Mesendoderm (in vitro differentiated cells): ENCODE results near the gene SRGAP1.

ENCODE experiments used
- DNase-seq: peaks from one replicate; pipeline ENCODE4 v3.0.0; 2013
- H2AK5ac ChIP-seq: 2 replicates; pipeline ENCODE4 v1.6.1; 2013; ENCODE audit warnings: low read length, inconsistent platforms
- H2BK120ac ChIP-seq: 2 replicates; pipeline ENCODE4 v1.6.1; 2013; ENCODE audit warnings: low read depth, mild to moderate bottlenecking, low read length, moderate library complexity, mixed read lengths
- H2BK15ac ChIP-seq: replicated peaks from 2 replicates; pipeline ENCODE4 v1.6.1; 2013; ENCODE audit warnings: low read depth, mild to moderate bottlenecking, moderate library complexity
- H2BK5ac ChIP-seq: 2 replicates; pipeline ENCODE4 v1.6.1; 2013; ENCODE audit warnings: low read length, inconsistent platforms
- H3K18ac ChIP-seq: 2 replicates; pipeline ENCODE4 v1.6.1; 2013; ENCODE audit warnings: mild to moderate bottlenecking, low read length, mixed read lengths
- H3K23ac ChIP-seq: one replicate; pipeline ENCODE4 v1.6.1; 2013; ENCODE audit warnings: low read length
- H3K27ac ChIP-seq: 2 replicates; pipeline ENCODE4 v1.5.1; 2013; ENCODE audit warnings: low read depth, mild to moderate bottlenecking, inconsistent platforms, low read length, moderate library complexity
- H3K27me3 ChIP-seq: 2 replicates; pipeline ENCODE4 v1.6.1; 2013; ENCODE audit warnings: low read length, control low read depth, mild to moderate bottlenecking, inconsistent platforms; ENCODE audit not compliant: insufficient read depth, poor library complexity
- H3K36me3 ChIP-seq: 2 replicates; pipeline ENCODE4 v1.6.1; 2013; ENCODE audit warnings: low read length, inconsistent platforms; ENCODE audit not compliant: control insufficient read depth, insufficient read depth
- H3K4ac ChIP-seq: one replicate; pipeline ENCODE4 v1.6.1; 2013; ENCODE audit warnings: low read depth, mild to moderate bottlenecking, low read length, moderate library complexity
- H3K4me1 ChIP-seq: 2 replicates; pipeline ENCODE4 v1.6.1; 2013; ENCODE audit warnings: low read depth, low read length, inconsistent platforms; ENCODE audit not compliant: control insufficient read depth
- H3K4me2 ChIP-seq: 2 replicates; pipeline ENCODE4 v1.6.1; 2013; ENCODE audit warnings: low read length
- H3K4me3 ChIP-seq: 2 replicates; pipeline ENCODE4 v1.5.1; 2013; ENCODE audit warnings: mild to moderate bottlenecking, low read length
- H3K56ac ChIP-seq: one replicate; pipeline ENCODE4 v1.6.1; 2013; ENCODE audit warnings: low read length
- H3K79me1 ChIP-seq: 2 replicates; pipeline ENCODE4 v1.6.1; 2013; ENCODE audit warnings: low read length, inconsistent platforms
- H3K79me2 ChIP-seq: 2 replicates; pipeline ENCODE4 v1.6.1; 2013; ENCODE audit warnings: mild to moderate bottlenecking, low read length; ENCODE audit not compliant: control insufficient read depth, insufficient read depth
- H3K9ac ChIP-seq: 2 replicates; pipeline ENCODE4 v1.6.1; 2013; ENCODE audit warnings: low read length, inconsistent platforms
- H4K5ac ChIP-seq: one replicate; pipeline ENCODE4 v1.6.1; 2013; ENCODE audit warnings: low read length
- H4K8ac ChIP-seq: one replicate; pipeline ENCODE4 v1.6.1; 2013; ENCODE audit warnings: low read depth, mild to moderate bottlenecking, control low read depth, low read length, moderate library complexity
- WGBS: extraction: QIAGEN DNeasy Blood & Tissue Kit; methylation state at CpG from one replicate; pipeline ENCODE4 v1.1.7; 2013; ENCODE audit warnings: low lambda C conversion rate, missing lambda C conversion rate; ENCODE audit not compliant: insufficient coverage; ENCODE audit errors: extremely low coverage; 5-methylcytosine and 5-hydroxymethylcytosine counted together

The SRGAP1 gene

GRCh38 chr12:63937378-63938316, 93.1 kb downstream of the SRGAP1 start:
- Histone ChIP-seq H3K4me2 (no peak overlapping the region), H3K79me2 (no peaks in the 10 kb centered on the region), H2BK15ac (no peak overlapping the region), H3K23ac (no peak overlapping the region), H3K18ac (no peak overlapping the region), H4K8ac (no peak overlapping the region), H3K27ac (no peak overlapping the region), H3K27me3 (no peaks in the 10 kb centered on the region), H3K4me1 (no peaks in the 10 kb centered on the region), H2BK120ac (no peak overlapping the region), H2AK5ac (no peak overlapping the region), H4K5ac (no peak overlapping the region), H3K36me3 (no peaks in the 10 kb centered on the region), H3K79me1 (no peaks in the 10 kb centered on the region), H3K56ac (no peak overlapping the region), H3K9ac (no peak overlapping the region), H2BK5ac (no peak overlapping the region), H3K4me3 (no peak overlapping the region), H3K4ac (no peak overlapping the region)
- DNase-seq = no peak
- whole genome bisulfite sequencing = no CpG with 5 or more reads among the region's 12 CpGs

- no peak overlapping the region for H4K5ac ChIP-seq
- DNase-seq = peak; percentile 14
- no peaks in the 10 kb centered on the region for H3K4me1 ChIP-seq
- H2AK5ac ChIP-seq = no peak overlapping the region
- H3K79me2 ChIP-seq = no peaks in the 10 kb centered on the region
- no peak overlapping the region for H3K56ac ChIP-seq
- H3K79me1 ChIP-seq = no peaks in the 10 kb centered on the region
- H2BK120ac ChIP-seq = no peak overlapping the region
- H3K4me3 ChIP-seq = no peak overlapping the region
- no CpG with 5 or more reads among the region's 7 CpGs for WGBS
- no peak overlapping the region for H2BK15ac ChIP-seq
- H3K23ac ChIP-seq = no peak overlapping the region
- no peak overlapping the region for H3K4me2 ChIP-seq
- no peak overlapping the region for H3K9ac ChIP-seq
- no peaks in the 10 kb centered on the region for H3K36me3 ChIP-seq
- no peak overlapping the region for H4K8ac ChIP-seq
- H3K4ac ChIP-seq = no peak overlapping the region
- no peak overlapping the region for H2BK5ac ChIP-seq
- H3K27me3 ChIP-seq = no peaks in the 10 kb centered on the region
- no peak overlapping the region for H3K27ac ChIP-seq
- no peak overlapping the region for H3K18ac ChIP-seq
Observed at GRCh38 chr12:63940310-63941005, 96.0 kb downstream of the SRGAP1 start.

DNA sequence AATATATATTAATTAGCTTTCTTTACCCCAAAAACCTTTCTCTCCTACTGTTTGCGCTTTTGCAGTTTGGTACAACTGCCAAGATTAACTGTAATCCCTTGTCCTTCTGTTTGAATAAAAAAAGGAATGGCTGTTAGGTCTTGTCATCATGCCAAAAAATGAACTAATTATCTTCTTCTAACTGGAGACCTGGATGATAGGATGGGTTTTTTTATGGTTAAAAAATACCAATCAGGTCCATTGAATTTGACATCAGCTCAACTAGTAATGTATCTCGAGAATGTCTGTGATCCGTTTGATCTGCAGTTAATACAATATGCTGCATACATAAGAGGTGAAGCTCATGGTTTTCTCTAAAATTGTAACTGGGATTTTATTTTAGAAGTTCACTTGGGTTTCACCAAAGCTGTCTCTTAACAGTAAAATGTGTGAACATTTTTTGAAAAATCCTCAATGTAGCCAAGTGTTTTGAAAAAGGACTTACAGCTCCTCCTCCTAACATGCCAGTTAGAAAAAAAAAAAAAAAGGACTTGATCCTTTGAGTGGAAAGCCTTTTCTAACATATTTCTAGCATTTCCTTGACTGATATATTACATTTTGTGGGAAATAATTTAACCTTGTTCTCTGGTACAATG, 96.8 kb downstream of the SRGAP1 start:
- no peak overlapping the region for H3K9ac ChIP-seq
- H3K18ac ChIP-seq = no peak overlapping the region
- H2BK5ac ChIP-seq = no peak overlapping the region
- H3K79me1 ChIP-seq = no peaks in the 10 kb centered on the region
- H3K4me2 ChIP-seq = no peak overlapping the region
- no peak overlapping the region for H2BK15ac ChIP-seq
- no peak overlapping the region for H3K4ac ChIP-seq
- no peak for DNase-seq
- no peaks in the 10 kb centered on the region for H3K27me3 ChIP-seq
- no peak overlapping the region for H3K23ac ChIP-seq
- H3K4me1 ChIP-seq = no peaks in the 10 kb centered on the region
- no CpG with 5 or more reads among the region's 3 CpGs for WGBS
- H4K5ac ChIP-seq = no peak overlapping the region
- no peak overlapping the region for H2AK5ac ChIP-seq
- no peak overlapping the region for H4K8ac ChIP-seq
- H3K79me2 ChIP-seq = no peaks in the 10 kb centered on the region
- H3K4me3 ChIP-seq = no peak overlapping the region
- H3K56ac ChIP-seq = no peak overlapping the region
- no peak overlapping the region for H3K27ac ChIP-seq
- no peaks in the 10 kb centered on the region for H3K36me3 ChIP-seq
- no peak overlapping the region for H2BK120ac ChIP-seq

GRCh38 chr12:63941879-63942278, 97.4 kb downstream of the SRGAP1 start:
- no peak overlapping the region for H3K4ac ChIP-seq
- no peaks in the 10 kb centered on the region for H3K4me1 ChIP-seq
- no peak overlapping the region for H2AK5ac ChIP-seq
- no peak overlapping the region for H3K23ac ChIP-seq
- H3K27ac ChIP-seq = no peak overlapping the region
- no peak overlapping the region for H4K8ac ChIP-seq
- H3K79me2 ChIP-seq = no peaks in the 10 kb centered on the region
- no peak overlapping the region for H2BK5ac ChIP-seq
- no peaks in the 10 kb centered on the region for H3K79me1 ChIP-seq
- H2BK120ac ChIP-seq = no peak overlapping the region
- no peak overlapping the region for H3K56ac ChIP-seq
- no peak overlapping the region for H3K4me3 ChIP-seq
- H3K4me2 ChIP-seq = no peak overlapping the region
- no peak overlapping the region for H3K9ac ChIP-seq
- no peaks in the 10 kb centered on the region for H3K36me3 ChIP-seq
- no peak overlapping the region for H3K18ac ChIP-seq
- DNase-seq = no peak
- no peak overlapping the region for H4K5ac ChIP-seq
- H3K27me3 ChIP-seq = no peaks in the 10 kb centered on the region
- H2BK15ac ChIP-seq = no peak overlapping the region

- DNase-seq = no peak
- Histone ChIP-seq H2BK120ac (no peak overlapping the region), H3K4ac (no peak overlapping the region), H3K79me2 (no peaks in the 10 kb centered on the region), H2AK5ac (no peak overlapping the region), H3K9ac (no peak overlapping the region), H4K8ac (no peak overlapping the region), H2BK5ac (no peak overlapping the region), H2BK15ac (no peak overlapping the region), H3K23ac (no peak overlapping the region), H3K36me3 (no peaks in the 10 kb centered on the region), H3K79me1 (no peaks in the 10 kb centered on the region), H3K4me3 (no peak overlapping the region), H3K4me2 (no peak overlapping the region), H3K27me3 (no peaks in the 10 kb centered on the region), H3K18ac (no peak overlapping the region), H3K27ac (no peak overlapping the region), H4K5ac (no peak overlapping the region), H3K56ac (no peak overlapping the region), H3K4me1 (no peaks in the 10 kb centered on the region)
- no CpG with 5 or more reads among the region's 9 CpGs for WGBS
Observed at GRCh38 chr12:63942464-63943241, 98.2 kb downstream of the SRGAP1 start.
